Lower leg skin (tissue), 4 donors: ENCODE data around the gene CRTC1. TPM values are rescaled to one million over a fixed set of nuclear protein-coding genes. Genes with fewer than 3 reads are reported as not detected.

Experiments
- DNase-seq, 2 donors: peaks; one replicate each; pipeline ENCODE4 v3.0.0-alpha.2; 2019; ENCODE audit warnings: low spot score in 2 of 2
- H3K4me3 ChIP-seq: fragments of 200-600 bp; sonication (generic); 2 replicates; pipeline ENCODE4 v1.5.1; 2017; ENCODE audit warnings: mild to moderate bottlenecking, low read depth; ENCODE audit not compliant: poor library complexity, severe bottlenecking
- CTCF ChIP-seq, 3 donors: fragments of 450-650 bp; IDR thresholded peaks; one replicate each; pipeline ENCODE4 v1.5.1; 2016; ENCODE audit warnings: antibody characterized with exemption in 3 of 3, mild to moderate bottlenecking in 3 of 3, moderate library complexity in 2 of 3
- POLR2A ChIP-seq, 2 donors: fragments of 450-650 bp; IDR thresholded peaks; one replicate each; pipeline ENCODE4 v1.6.1; 2016 to 2017; ENCODE audit warnings: antibody characterized with exemption in 2 of 2, mild to moderate bottlenecking in 1 of 2, moderate library complexity in 1 of 2
- WGBS, 2 donors: methylation state at CpG; one replicate each; pipeline ENCODE4 v1.1.5; 2018; 5-methylcytosine and 5-hydroxymethylcytosine counted together
- intact Hi-C: fragments of 100-400 bp; cut with DNase I; formaldehyde crosslinking; loops from one replicate; pipeline ENCODE4 v1.15.0; 2023; ENCODE audit warnings: low total_unique reads
- total RNA-seq, 4 donors: library from RNA; depleted of rRNA; stranded (reverse); fragments of >200 nt; gene quantifications; one replicate each; pipeline ENCODE4 v1.1.0, GENCODE V29; 2016

Gene CRTC1
- total RNA-seq, 4 donors from 2014 or later = 2.1 to 5.5 (median 4.2) TPM

- TF ChIP-seq CTCF (IDR thresholded peaks at IDR 0.05) (no peak), POLR2A (IDR thresholded peaks at IDR 0.05) (no peak)
- no peak for DNase-seq
- H3K4me3 ChIP-seq = no peak overlapping the region
- intact Hi-C loops = no loop called here
Observed at GRCh38 chr19:18800079-18800478, 116.6 kb downstream of the CRTC1 start.

- no peak overlapping the region for H3K4me3 ChIP-seq
- DNase-seq = no peak
- intact Hi-C loops = no loop called here
- 68 to 75% methylated on average over 9 to 10 of the region's 10 CpGs for WGBS, 2 donors
- no peak for TF ChIP-seq POLR2A (IDR thresholded peaks at IDR 0.05)
Observed at GRCh38 chr19:18800636-18801035, 117.2 kb downstream of the CRTC1 start.

- DNase-seq = no peak
- 77 to 85% methylated on average over 10 to 11 of the region's 11 CpGs for WGBS, 2 donors
- TF ChIP-seq POLR2A (IDR thresholded peaks at IDR 0.05) (no peak), CTCF (IDR thresholded peaks at IDR 0.05) (no peak)
- intact Hi-C loops = no loop called here
- H3K4me3 ChIP-seq = no peak overlapping the region
Observed at GRCh38 chr19:18802354-18802753, 118.9 kb downstream of the CRTC1 start.

- 87 to 94% methylated on average over 5 of the region's 5 CpGs for WGBS, 2 donors
- DNase-seq = no peak
- intact Hi-C loops = no loop called here
- no peak overlapping the region for H3K4me3 ChIP-seq
- no peak for TF ChIP-seq CTCF (IDR thresholded peaks at IDR 0.05)
Observed at GRCh38 chr19:18803550-18804138, 120.2 kb downstream of the CRTC1 start.

- TF ChIP-seq CTCF (IDR thresholded peaks at IDR 0.05) = no peak
- no peak for TF ChIP-seq POLR2A (IDR thresholded peaks at IDR 0.05)
- DNase-seq = no peak
- no peak overlapping the region for H3K4me3 ChIP-seq
- 92 to 93% methylated on average over 14 to 15 of the region's 15 CpGs for WGBS, 2 donors
- intact Hi-C loops = no loop called here
Observed at GRCh38 chr19:18804139-18804601, 120.7 kb downstream of the CRTC1 start.

- intact Hi-C loops = no loop called here
- TF ChIP-seq POLR2A (IDR thresholded peaks at IDR 0.05) = no peak
- TF ChIP-seq CTCF (IDR thresholded peaks at IDR 0.05) = no peak
- WGBS, 2 donors = 92 to 96% methylated on average over 8 of the region's 8 CpGs
- no peak overlapping the region for H3K4me3 ChIP-seq
- no peak for DNase-seq
Observed at GRCh38 chr19:18804643-18805042, 121.2 kb downstream of the CRTC1 start.
